NT2/D1 (cell line): ENCODE results near the gene RNASE1.

Experiments
- SUZ12 ChIP-seq: IDR thresholded peaks from 2 replicates; pipeline ENCODE4 v1.6.1; 2011; ENCODE audit not compliant: insufficient read length, insufficient read depth; ENCODE audit errors: extremely low read depth
- YY1 ChIP-seq: IDR thresholded peaks from 2 replicates; pipeline ENCODE4 v1.6.1; 2011; ENCODE audit not compliant: insufficient read length, insufficient read depth
- ZNF274 ChIP-seq: IDR thresholded peaks from 2 replicates; pipeline ENCODE4 v1.6.1; 2011; ENCODE audit warnings: mild to moderate bottlenecking, low read depth, low read length

DNA sequence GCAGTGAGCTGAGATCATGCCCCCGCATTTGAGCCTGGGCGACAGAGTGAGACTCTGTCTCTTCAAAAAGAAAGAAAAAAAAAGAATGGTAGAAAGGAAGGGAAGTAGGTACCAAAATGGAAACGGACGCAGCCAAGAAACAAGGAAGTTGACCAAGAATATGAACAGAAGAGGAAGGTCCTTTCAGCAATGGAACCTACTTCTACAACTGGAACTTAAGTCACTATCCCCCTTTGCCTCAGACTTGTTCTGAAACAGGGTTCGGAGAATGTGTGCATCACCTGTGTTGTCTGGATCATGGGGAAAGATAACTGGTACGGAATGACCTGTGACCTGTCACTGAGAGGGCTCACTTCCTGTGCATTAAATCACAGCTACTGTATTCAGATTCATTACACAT, 43.9 kb upstream of the RNASE1 start:
- no peak for TF ChIP-seq YY1
- TF ChIP-seq ZNF274: no peak
- no peak for TF ChIP-seq SUZ12
